ENCODE measurements around the gene KRT76.

- TF ChIP-seq CTCF (IDR thresholded peaks at IDR 0.05) (no peak), POLR2A (IDR thresholded peaks at IDR 0.05) (no peak)
Measured at GRCh38 chr12:52779914-52780313, 2.8 kb upstream of the KRT76 start.

All from uterus (tissue), 2 donors.